PC-3 (cell line): ENCODE measurements around the gene SERPINA5. TPM values are rescaled to one million over a fixed set of nuclear protein-coding genes. Genes with fewer than 3 reads are reported as not detected.

Source experiments
- ATAC-seq: fragments of 200-7000 bp; cut with Tn5 transposase; 2 replicates; pipeline ENCODE4 v1.9.1; 2020; ENCODE audit warnings: mild to moderate bottlenecking, moderate library complexity
- BruUV-seq: library from RNA; stranded (reverse); fragments of 400-500 nt; replicated peaks from 2 replicates; lab custom pipeline; 2021; lab: Mats Ljungman, UMichigan
- CTCF ChIA-PET: fragments of 300-600 bp; sonication (Branson Sonifier 250); formaldehyde crosslinking; loops from one replicate; lab custom pipeline; 2022; ENCODE audit warnings: antibody characterized with exemption; lab: Charles Lee
- POLR2A ChIA-PET: fragments of 300-600 bp; sonication (Branson Sonifier 250); formaldehyde crosslinking; loops from one replicate; lab custom pipeline; 2022; ENCODE audit warnings: antibody characterized with exemption; ENCODE audit not compliant: unreplicated experiment; lab: Charles Lee
- DNase-seq: peaks from one replicate; pipeline ENCODE4 v3.0.0-alpha.2; 2015
- H2AFZ ChIP-seq: fragments of 300-600 bp; sonication (generic); 2 replicates; pipeline ENCODE4 v1.6.0; 2016; ENCODE audit warnings: antibody characterized with exemption, low read length
- H3F3A ChIP-seq: fragments of 300-600 bp; sonication (generic); one replicate; pipeline ENCODE4 v1.6.0; 2017; ENCODE audit warnings: antibody characterized with exemption, low read length, control low read depth, mild to moderate bottlenecking; ENCODE audit not compliant: unreplicated experiment
- H3K27ac ChIP-seq: fragments of 300-600 bp; sonication (generic); 2 replicates; pipeline ENCODE4 v1.5.1; 2016; ENCODE audit warnings: mild to moderate bottlenecking, low read length
- H3K27me3 ChIP-seq: fragments of 300-600 bp; sonication (generic); 2 replicates; pipeline ENCODE4 v1.6.1; 2016; ENCODE audit warnings: low read length, mixed read lengths
- H3K36me3 ChIP-seq: fragments of 300-600 bp; sonication (generic); 2 replicates; pipeline ENCODE4 v1.6.1; 2016; ENCODE audit warnings: low read depth, mixed run types, low read length, mixed read lengths
- H3K4me1 ChIP-seq: fragments of 300-600 bp; sonication (generic); 2 replicates; pipeline ENCODE4 v1.5.1; 2016; ENCODE audit warnings: low read length; ENCODE audit not compliant: insufficient read depth
- H3K4me2 ChIP-seq: fragments of 300-600 bp; sonication (generic); 2 replicates; pipeline ENCODE4 v1.6.0; 2016; ENCODE audit warnings: low read length
- H3K4me3 ChIP-seq: fragments of 300-600 bp; sonication (generic); 2 replicates; pipeline ENCODE4 v1.5.1; 2016; ENCODE audit warnings: mild to moderate bottlenecking, low read length, mixed read lengths
- H3K79me2 ChIP-seq: fragments of 300-600 bp; sonication (generic); 2 replicates; pipeline ENCODE4 v1.6.1; 2017; ENCODE audit warnings: low read length, mixed read lengths
- H3K9ac ChIP-seq: fragments of 300-600 bp; sonication (generic); 2 replicates; pipeline ENCODE4 v1.6.0; 2016; ENCODE audit warnings: mild to moderate bottlenecking, low read length
- H3K9me2 ChIP-seq: fragments of 300-600 bp; sonication (generic); replicated peaks from 2 replicates; pipeline ENCODE4 v1.6.1; 2016; ENCODE audit warnings: mixed run types, low read length, mixed read lengths
- H3K9me3 ChIP-seq: fragments of 300-600 bp; sonication (generic); 2 replicates; pipeline ENCODE4 v1.6.1; 2016; ENCODE audit warnings: low read length, mixed read lengths
- H4K20me1 ChIP-seq: fragments of 300-600 bp; sonication (generic); 2 replicates; pipeline ENCODE4 v1.6.1; 2016; ENCODE audit warnings: low read length, mixed read lengths
- CTCF ChIP-seq: fragments of 300-600 bp; sonication (generic); conservative IDR thresholded peaks from 2 replicates; pipeline ENCODE4 v1.5.1; 2017; ENCODE audit warnings: antibody characterized with exemption, low read depth, mild to moderate bottlenecking, low read length
- EZH2 ChIP-seq: fragments of 300-600 bp; sonication (generic); IDR thresholded peaks from one replicate; pipeline ENCODE4 v1.6.1; 2017; ENCODE audit warnings: antibody characterized with exemption, mild to moderate bottlenecking, low read length; ENCODE audit not compliant: unreplicated experiment
- EZH2phosphoT487 ChIP-seq: fragments of 300-600 bp; sonication (generic); IDR thresholded peaks from 2 replicates; pipeline ENCODE4 v1.6.1; 2018; ENCODE audit warnings: mild to moderate bottlenecking, antibody characterized with exemption, low read length, borderline replicate concordance
- intact Hi-C: fragments of 100-400 bp; cut with micrococcal nuclease; formaldehyde crosslinking; loops from 2 replicates; pipeline ENCODE4 v1.9.0; 2023
- total RNA-seq: library from RNA; depleted of rRNA; stranded (reverse); fragments of >200 nt; gene quantifications from 2 replicates; pipeline ENCODE4 v1.2.3, GENCODE V29; 2014

Gene SERPINA5
- total RNA-seq, 1 experiment from 2014 or later: not detected

GRCh38 chr14:94631536-94632304 lies 50.5 kb downstream of the SERPINA5 start:
- intact Hi-C loops: no loop called here
- H3F3A ChIP-seq: no peaks in the 10 kb centered on the region
- no peak overlapping the region for H3K9ac ChIP-seq
- no peak for TF ChIP-seq CTCF
- no peak for TF ChIP-seq EZH2phosphoT487
- TF ChIP-seq EZH2: no peak
- CTCF ChIA-PET: no interaction called here
- no peak overlapping the region for H3K4me3 ChIP-seq
- no peaks in the 10 kb centered on the region for H4K20me1 ChIP-seq
- H3K9me3 ChIP-seq: no peaks in the 10 kb centered on the region
- 0 out of 2 replicates have a peak, but pooled peaks cover 2% of the 10 kb centered on the region for H3K27me3 ChIP-seq
- H3K4me2 ChIP-seq: no peak overlapping the region
- no peaks in the 10 kb centered on the region for H3K4me1 ChIP-seq
- ATAC-seq: no peak
- H3K9me2 ChIP-seq: no peaks in the 10 kb centered on the region
- no peak overlapping the region for H2AFZ ChIP-seq
- DNase-seq: no peak
- H3K27ac ChIP-seq: no peak overlapping the region
- BruUV-seq: no TSS peak
- POLR2A ChIA-PET: no interaction called here
- H3K36me3 ChIP-seq: no peaks in the 10 kb centered on the region
- H3K79me2 ChIP-seq: no peaks in the 10 kb centered on the region

- Histone ChIP-seq H3K79me2 (no peaks in the 10 kb centered on the region), H3K36me3 (no peaks in the 10 kb centered on the region), H3K9me3 (no peaks in the 10 kb centered on the region), H3K27ac (no peak overlapping the region), H3K9me2 (no peaks in the 10 kb centered on the region), H3K27me3 (0 out of 2 replicates have a peak, but pooled peaks cover 2% of the 10 kb centered on the region), H3K9ac (no peak overlapping the region), H3F3A (no peaks in the 10 kb centered on the region), H2AFZ (no peak overlapping the region), H3K4me1 (no peaks in the 10 kb centered on the region), H3K4me2 (no peak overlapping the region), H3K4me3 (no peak overlapping the region), H4K20me1 (no peaks in the 10 kb centered on the region)
- CTCF ChIA-PET: no interaction called here
- POLR2A ChIA-PET: no interaction called here
- TF ChIP-seq CTCF: no peak
- TF ChIP-seq EZH2phosphoT487: no peak
- no peak for TF ChIP-seq EZH2
- no peak for ATAC-seq
- intact Hi-C loops: no loop called here
- DNase-seq: no peak
- BruUV-seq: no TSS peak
These were observed 51.0 kb downstream of the SERPINA5 start for GRCh38 chr14:94632305-94632590.

GRCh38 chr14:94633121-94633520 lies 51.9 kb downstream of the SERPINA5 start:
- Histone ChIP-seq H3K4me1 (no peaks in the 10 kb centered on the region), H3K4me3 (no peak overlapping the region), H3K27ac (no peak overlapping the region), H3K36me3 (no peaks in the 10 kb centered on the region), H4K20me1 (no peaks in the 10 kb centered on the region), H3K79me2 (no peaks in the 10 kb centered on the region), H3F3A (no peaks in the 10 kb centered on the region), H2AFZ (no peak overlapping the region), H3K27me3 (0 out of 2 replicates have a peak, but pooled peaks cover 2% of the 10 kb centered on the region), H3K9me2 (no peaks in the 10 kb centered on the region), H3K9ac (no peak overlapping the region), H3K9me3 (no peaks in the 10 kb centered on the region), H3K4me2 (no peak overlapping the region)
- BruUV-seq: no TSS peak
- ChIA-PET CTCF (no interaction called here), POLR2A (no interaction called here)
- TF ChIP-seq EZH2phosphoT487: no peak
- TF ChIP-seq EZH2: no peak
- TF ChIP-seq CTCF: no peak
- DNase-seq (no peak), ATAC-seq (no peak)
- intact Hi-C loops: no loop called here
